ENCODE results near the gene GRK5.

DNA sequence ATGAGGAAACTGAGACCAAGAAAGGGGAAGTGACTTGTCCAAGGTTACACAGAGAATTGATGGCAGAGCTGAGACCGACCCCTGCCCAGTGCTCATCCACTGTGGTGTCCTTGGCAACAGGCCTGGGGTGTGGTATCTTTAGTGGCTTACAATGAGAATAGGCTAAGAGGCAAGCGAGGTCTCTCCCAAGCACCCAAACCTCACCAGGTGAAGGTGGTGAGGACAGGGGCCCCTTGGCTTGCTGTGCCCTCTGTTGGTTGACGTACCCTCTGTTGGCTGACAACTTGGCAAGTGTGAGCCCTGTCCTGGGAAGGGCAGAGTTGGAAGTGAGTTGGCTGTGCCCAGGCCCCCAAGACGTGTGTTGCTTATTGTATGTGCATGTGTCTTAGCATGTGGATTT, 166.9 kb downstream of the GRK5 start:
- no peak for TF ChIP-seq MYC (IDR thresholded peaks at IDR 0.05; ENCODE audit: low read depth, low read length)
- TF ChIP-seq, protein P1, sequence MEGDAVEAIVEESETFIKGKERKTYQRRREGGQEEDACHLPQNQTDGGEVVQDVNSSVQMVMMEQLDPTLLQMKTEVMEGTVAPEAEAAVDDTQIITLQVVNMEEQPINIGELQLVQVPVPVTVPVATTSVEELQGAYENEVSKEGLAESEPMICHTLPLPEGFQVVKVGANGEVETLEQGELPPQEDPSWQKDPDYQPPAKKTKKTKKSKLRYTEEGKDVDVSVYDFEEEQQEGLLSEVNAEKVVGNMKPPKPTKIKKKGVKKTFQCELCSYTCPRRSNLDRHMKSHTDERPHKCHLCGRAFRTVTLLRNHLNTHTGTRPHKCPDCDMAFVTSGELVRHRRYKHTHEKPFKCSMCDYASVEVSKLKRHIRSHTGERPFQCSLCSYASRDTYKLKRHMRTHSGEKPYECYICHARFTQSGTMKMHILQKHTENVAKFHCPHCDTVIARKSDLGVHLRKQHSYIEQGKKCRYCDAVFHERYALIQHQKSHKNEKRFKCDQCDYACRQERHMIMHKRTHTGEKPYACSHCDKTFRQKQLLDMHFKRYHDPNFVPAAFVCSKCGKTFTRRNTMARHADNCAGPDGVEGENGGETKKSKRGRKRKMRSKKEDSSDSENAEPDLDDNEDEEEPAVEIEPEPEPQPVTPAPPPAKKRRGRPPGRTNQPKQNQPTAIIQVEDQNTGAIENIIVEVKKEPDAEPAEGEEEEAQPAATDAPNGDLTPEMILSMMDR (IDR thresholded peaks at IDR 0.05; ENCODE audit: low read depth, low read length): no peak
